ENCODE results near the gene MAEA.
A peak's percentile ranks its signal among the peaks of the same experiment; 100 is the strongest.
"Not testable (repeated sequence)": the region's sequence is repeated elsewhere in the genome, so short reads cannot be mapped to it uniquely, and the experiment has no call there.

MAEA gene

DNA sequence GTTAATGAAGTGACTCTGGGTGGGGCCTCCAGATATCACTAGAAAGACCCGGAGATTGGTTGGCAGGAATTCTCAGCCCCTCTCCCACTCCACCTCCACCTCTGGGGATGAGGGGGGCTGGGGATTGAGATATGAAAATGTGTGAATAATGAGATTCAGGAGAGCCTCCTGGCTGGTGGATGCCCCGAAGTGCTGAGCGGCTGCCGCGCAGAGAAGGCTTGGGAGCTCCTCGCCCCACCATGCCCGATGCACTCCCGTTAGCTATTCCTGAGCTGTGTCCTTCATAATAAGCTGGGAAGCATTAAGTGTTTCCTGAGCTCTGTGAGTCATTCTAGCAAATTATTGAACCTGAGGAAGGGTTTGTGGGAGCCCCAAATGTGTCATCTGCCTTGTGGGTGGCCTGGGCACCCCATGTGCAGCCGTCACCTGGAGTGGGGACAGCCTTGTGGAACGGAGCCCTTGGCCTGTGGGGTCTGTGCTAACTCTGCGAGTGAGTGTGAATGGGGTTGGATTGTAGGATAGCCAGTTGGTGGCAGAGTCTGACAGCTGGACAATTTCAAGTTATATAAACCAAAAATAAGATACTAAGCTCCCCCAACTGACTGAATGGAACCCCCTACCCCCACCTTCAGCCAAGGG is 4.4 kb upstream of the MAEA start:
- no peak for DNase-seq

DNA sequence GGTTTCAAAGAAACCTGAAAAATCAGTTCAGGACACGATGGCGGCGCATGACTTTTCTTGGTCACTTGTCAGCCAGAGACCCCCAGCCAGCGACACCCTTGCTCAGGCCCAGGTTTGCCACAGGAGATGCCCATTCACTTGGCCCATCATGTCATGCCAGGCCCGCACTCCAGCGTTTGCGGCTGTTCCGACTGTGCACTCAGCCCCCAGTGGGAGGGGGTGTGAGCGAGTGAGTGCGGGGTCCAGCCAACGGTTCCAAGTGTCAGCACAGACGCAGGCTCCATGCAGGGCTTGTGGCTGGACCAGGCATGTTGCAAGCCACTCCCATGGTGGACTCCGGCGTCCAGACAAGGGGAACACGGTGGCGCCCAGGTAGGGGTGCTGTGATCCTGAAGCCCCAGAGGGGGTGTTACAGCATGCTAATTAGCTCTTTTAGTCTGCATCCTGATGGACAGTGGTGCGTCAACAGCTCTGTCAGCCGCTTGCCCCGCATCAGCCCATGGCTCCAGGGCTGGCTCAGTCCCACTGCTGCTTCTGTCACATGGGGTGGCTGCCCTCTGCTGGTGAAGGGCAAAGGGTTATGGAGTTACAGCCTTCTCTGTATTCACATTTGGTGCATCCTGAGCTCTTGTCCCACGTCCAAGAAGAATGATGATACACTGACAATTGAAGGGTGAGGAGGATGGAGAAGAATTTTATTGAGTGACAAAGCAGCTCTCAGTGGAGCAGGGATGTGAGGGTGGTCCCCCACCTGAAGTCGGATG is 3.7 kb upstream of the MAEA start:
- DNase-seq, result no peak

DNA sequence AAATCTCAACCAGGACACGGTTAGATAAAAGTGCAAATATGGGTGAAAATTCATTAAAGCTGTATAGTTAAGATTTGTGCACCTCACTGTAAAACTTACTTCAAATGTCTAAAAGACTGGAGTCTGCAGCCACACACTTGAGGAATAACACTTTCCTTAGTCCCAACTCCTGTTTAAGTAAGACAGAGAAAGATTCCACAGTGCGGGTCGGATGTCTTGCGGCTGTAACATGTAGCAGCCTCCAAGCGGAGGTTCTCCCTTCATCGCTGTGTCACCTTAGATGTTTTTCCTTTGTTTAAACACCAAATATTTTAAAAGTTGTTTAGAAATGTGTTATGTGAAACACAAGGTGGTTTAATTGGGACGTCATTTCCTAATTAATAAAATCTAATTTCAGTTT is 905 bp upstream of the MAEA start:
- no peak for DNase-seq

DNA sequence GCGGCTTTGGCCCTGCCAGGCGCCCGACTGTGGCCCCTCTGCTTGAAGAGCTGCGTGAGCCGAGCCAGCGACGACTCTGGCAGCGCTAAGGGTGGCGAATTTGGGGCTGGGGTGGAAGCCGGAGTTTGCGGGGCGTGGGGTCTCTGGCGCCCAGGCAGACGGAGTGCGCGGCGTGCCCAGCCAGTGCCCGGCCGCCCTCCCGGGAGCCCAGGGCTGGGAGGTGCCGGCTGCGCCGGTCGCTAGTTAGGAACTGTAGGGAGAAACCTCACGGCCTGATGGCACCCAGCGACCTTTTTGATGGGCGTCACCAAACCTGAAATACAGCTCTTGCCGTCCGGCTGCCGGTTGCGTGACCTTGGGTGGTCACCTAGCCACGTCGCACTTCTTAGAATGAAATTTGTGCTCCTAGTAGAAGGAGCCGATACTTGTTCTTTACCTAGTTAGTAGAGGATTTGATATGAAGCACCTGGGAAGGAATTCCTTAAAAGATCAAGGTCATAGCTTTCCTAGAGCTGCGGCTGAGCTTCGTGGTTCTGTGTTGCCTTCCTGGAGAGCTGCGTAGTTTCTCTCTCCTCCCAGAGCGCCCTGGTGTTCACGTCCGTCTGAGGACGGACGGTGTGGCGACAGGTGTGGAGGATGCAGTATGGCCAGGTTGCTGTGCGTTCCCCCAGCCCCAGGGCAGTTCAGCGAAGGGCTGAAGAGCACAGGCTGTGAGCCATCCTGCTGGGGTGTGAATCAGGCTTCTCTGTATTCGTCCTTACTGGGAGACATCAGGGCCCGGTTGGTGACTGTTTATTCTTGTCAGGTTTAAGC is 680 bp downstream of the MAEA start:
- DNase-seq, result no peak

DNA sequence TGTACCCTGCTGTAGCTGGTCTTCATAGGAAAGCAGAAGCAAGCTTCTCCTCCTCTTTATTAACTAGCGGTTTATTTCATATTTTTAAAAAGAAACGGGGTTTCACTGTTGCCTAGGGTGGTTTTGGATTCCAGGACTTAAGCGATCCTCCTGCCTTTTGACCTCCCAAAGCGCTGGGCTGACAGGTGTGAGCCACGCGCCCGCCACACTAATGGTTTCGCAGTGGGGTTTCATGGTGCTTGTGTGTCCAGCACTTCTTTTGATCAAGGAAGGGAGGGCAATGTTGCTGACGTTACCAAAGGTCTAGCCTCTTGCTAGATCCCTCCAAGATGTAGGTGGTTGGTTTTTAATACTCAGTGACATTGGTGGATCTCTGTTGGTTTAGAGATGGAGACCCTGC is 1.4 kb downstream of the MAEA start:
- DNase-seq, result no peak

DNA sequence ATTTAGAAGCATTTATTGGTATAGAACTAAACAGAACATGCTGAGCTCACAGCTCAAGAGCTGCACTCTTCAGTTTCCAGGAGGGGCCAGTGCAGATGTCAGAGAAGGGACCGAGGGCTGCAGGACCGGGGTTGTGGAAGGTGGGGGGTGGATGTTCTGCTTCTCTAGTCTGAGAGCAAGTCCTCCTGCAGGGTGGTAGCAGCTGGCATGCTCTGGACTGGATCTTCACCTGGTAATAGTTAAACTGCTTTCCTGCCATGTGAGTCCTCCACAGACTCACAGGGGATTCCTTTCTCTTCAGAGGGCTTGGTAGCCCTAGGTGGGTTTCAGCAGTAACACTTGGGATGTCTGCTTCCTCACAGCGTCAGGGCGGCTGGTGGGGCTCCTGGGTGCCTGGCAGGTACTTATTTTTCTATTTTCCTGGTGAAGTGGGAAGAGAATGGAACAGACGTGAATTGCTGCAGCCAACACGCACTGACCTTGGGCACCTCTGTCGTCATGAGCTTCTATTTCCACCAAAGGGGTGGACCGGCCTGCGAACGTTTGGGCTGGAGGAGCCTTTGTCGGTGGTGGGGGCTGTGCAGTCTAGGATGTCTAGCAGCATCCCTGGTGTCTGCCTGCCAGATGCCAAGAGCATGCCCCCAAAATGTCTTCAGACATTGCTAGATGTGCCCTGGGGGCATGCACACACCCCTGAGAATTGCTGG is 2.5 kb downstream of the MAEA start:
- no peak for DNase-seq

DNA sequence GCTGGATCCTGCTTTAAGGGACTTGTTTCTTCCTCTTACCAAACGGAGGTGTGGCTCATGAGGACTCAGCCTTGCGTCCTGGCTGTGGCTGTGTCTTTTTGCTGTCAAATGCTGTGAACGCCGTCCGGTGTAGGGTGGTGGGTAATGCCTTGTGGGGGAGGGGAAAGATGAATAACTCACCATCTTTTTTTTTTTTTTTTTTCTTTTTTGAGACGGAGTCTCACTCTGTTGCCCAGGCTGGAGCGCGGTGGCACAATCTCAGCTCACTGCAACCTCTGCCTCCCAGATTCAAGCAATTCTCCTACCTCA is 3.0 kb downstream of the MAEA start:
- not testable (repeated sequence) for DNase-seq

DNA sequence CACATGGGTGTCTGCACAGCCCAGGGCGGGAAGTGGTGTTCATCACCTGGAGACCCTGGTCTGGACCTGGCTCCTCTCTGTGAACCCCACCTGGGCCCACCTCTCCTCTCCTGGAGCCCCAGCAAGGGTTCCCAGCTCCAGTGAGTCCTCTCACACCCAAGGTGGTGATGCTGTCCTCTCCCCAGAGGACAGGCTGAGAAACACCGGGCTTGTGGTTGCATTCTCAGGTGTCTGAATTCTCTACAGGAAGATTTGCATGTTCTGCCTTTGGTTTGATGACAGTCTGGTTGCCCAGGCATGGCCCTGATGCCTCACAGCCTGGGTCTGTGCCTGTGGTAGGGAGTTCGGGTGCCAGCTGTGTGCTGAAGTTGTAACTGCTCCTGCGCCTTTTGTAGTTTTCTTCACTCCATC is 3.8 kb downstream of the MAEA start:
- DNase-seq, result no peak

DNA sequence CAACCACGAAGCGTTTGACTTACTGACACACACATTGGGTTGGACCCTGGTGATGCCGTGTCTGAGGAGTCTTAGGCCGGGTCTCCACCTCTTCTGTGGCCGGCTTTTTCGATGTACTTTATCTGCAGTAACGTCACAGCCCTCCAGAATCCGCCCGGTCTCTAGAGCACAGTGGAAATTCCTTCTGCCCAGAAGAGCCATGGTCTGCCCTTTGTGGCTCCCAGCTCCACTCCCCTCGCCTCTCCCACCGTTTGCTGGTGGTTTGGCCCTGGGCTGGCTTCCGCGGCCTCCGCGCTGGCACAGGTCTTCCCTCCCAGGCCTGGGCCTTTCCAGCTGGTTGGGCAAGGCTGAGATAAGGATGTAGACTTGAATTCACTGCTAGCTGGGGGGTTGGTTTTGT is 4.3 kb downstream of the MAEA start:
- DNase-seq, result no peak

DNA sequence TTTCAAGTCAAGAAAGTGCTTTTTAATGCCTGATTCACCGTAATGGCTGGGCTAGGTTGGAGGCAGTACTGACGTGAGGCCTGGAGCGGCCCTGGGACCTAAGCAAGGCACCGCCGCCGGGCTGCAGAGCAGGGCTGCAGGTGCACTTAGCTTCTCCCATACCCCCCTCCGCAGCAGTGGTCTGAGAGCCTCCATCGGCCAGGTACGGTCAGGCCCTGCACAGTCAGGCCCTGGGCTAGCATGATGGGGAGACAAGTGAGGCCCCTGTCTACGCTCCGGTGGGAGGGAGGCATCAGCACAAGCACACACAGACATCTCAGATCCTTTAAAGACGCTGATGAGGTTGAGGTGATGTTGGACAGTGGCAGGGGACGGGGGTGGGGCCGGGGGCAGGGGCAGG is 4.7 kb downstream of the MAEA start:
- DNase-seq, result no peak

DNA sequence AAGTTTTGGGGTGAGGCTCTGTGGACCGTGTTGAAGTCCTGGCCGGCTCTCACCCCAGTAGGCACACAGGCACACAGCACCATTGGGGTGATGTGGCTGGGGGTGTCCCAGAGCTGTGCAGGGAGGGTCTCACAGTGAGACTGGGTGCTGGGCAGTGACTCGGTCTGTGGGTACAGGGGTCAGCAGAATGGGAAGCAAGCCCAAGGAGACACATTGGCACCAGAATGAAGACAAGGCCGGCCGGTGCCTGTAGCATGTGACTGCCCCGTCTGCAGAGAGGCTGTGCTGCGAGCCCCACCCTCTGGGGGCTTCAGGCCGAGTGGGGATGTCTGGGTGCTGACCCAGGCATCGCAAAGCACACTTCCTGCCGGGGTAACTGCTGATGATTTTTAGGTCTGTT is 5.2 kb downstream of the MAEA start:
- DNase-seq, result no peak

DNA sequence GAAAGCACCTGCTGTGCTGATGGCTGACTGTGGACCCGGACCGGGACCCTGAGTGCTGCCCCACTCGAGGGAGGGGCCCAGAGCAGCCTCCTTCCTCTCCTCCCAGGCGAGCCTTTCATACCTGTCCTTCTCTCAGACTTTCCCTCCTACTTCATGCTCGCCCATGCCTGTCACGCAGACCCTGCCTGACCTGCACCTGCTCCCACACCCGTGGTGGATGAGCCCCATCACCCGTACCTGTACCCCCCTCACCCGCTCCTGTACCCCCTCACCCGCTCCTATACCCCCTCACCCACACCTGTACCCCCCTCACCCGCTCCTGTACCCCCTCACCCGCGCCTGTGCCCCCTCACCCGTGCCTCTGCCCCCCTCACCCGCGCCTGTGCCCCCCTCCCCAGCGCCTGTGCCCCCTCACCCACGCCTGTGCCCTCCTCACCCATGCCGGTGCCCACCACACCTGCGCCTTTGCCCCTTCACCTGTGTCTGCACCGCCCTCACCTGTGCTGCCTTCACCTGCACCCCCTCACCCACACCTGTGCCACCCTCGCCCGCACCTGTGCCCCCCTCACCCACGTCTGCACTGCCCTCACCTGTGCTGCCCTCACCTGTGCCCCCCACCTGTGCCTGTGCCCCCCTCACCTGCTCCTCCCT is 5.8 kb downstream of the MAEA start:
- DNase-seq, result no peak

DNA sequence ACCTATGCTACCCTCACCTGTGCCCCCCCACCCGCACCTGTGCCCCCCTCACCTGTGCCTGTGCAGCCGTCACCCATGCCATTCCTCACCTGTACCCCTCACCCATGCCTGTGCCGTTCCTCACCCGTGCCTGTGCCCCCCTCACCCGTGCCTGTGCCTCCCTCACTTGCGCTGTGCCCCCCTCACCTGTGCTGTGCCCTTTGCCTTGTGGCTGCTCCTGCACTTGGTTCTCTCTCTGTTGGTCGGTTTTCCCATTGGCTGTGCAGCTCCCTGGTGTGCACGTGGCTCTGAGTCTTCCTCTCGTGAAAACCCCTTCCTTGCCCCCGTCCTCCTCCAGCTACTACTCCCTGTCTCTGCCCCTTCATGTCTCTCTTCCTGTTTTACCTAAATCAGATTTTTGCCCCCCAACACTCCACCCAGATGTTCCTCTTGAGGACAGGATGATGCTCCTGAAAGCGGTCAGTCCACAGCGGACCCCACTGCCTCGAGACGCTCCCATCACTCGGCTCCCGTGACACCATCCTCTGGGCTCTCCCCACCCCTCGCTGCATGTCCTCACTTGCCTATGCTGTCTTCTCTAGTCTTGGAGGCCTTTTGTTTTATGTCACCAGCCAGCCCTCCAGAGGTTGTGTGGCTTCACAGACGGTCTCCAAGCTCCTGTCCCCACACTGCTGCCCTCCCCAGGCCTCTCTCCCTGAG is 6.8 kb downstream of the MAEA start:
- DNase-seq, result no peak

DNA sequence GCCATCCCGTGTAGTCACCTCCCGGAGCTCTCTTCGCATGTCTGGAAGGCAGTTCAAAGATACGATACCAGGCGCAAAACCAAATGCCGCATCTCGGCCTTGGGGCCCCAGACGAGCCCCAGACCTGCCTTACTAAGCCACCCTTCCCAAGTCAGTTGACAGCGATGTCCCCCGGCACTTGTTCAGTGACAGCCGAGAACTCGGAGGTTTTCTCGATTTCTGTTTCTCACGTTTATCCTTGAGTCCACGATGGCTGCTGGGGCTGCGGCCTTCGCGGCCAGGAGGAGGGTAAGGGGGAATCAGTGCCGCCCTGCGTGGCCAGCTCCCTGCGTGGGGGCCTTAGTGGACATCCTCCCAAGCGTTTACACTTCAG is 7.3 kb downstream of the MAEA start:
- DNase-seq, result no peak

DNA sequence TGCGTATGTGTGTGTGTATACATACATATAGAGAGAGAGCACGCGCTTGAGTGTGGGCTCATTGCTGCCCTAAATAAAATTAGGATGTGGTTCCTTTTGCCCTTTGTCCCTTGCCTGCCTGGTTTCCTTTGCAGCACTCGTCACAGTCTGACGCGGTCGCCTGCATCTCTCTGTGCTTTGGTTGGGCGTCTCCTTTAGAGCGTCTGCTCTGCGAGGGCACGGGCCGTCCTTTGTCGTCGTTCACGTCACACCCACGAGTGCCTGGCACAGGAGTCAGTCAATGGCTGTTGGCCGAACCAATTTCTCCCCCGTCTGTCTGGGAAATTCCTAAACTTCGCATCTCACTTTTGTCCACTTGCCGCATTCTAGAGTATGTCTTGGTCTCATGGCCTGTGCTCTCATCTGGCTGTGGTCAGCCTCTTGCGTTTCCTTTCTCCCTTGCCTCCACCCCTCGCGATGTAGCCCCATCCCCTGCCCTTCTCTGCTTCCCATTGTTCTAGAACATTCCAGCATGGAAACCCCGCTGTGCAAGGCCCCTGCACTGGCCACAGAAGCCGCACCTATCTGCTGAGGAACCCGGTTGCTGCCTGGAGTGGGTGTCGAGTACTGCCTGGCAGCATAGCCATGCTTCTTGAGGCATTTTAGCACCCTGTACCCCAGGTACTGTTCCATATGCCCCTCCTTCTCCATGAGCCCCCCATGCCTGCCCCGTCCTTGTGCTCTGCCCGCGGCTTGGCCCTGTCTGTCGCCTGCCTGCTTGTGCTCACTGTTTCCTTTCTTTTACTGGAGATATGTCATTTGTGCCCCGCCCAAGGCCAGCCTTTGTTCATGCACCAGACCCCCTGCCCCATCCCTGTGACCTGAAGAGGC is 8.0 kb downstream of the MAEA start:
- DNase-seq, result no peak

DNA sequence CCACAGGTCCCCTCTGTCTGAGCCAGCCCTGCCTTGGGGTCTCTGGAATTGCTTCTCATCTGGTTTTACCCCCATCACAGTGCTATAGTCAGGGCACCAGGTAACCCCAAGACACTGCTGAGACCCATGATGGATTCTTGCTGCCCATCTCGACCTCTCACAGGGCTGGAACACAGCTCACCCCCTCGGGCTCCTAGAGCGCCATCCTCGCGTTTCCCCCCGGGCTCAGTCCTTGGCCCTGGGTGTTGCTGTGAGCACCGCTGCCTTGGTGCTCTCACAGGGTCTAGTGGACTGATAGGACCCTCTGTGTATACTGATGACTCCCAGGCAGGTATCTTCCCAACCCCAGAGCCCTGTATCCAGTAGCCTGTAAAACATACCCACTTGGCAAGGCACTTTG is 8.8 kb downstream of the MAEA start:
- DNase-seq, result no peak

DNA sequence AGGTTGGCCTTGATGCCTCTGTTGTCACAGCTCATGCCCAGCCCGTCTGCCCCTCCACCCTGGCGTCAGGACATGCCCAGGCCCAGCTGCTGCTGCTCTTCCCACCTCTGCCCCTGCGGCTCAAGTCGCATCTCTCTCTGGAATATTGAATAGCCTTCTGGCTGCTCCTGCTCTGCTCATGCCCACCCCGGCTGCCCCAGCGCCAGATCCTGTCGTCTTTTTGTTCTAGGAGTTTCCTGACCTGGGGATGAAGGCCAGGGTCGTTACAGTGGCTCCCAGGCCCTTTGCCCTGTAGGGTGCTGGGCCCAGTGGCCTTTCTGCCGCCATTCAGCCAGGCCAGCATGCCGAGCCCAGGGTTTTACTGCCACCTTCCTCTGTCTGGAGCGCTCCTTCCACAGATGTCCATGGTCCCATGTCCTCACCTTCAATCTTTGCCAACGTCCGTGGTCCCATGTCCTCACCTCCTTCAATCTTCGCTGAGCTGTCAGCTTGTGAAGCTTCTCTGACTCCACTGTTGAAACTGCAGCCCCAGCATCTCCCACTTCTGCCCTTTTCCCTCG is 9.7 kb downstream of the MAEA start:
- no peak for DNase-seq

DNA sequence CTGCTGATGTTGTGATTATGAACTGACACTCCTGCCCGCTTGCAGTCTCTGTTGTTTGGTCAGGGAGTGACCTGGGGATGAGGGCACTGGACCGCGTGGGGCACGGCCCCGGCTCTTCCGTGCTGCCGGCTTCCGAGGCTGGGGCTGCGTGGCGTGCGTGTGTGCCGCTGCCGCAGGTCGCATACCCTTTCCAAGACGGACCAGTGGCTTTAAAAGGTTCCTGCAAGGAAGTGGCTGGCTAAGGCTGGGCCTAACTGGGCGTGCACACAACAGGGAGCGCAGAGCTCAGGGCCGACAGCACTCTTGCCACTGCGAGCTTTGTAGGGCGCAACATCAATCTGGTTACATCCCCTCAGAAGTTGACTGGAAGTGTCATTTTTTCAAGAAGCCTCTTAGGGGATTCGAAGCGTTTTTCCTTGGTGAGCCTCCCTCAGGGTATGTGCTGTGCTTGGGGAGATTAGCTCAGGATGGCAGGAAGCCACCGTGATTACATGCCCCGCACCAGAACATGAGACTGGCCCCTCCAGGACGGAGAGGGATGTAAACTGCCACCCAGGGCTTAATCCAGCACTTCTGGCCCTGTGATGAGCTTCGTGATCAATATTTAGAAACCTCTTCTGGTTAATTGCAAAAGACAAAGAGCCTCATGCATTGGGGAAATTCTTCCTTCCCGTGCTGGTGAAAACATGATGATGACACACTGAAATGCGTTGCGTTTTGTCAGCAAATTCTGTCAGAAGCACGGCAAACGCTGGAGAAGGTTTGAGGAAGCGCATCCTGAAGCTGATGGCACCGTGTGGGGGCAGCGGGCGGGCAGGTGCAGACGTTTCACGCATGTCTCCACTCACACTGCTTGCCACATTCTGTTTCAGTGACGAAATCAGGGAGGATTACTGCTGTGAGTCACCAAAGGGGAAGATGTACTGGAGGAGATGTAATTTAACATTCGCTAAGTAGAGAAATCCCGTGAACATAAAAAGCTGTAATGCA is 11.1 kb downstream of the MAEA start:
- peak; percentile 58 for DNase-seq

DNA sequence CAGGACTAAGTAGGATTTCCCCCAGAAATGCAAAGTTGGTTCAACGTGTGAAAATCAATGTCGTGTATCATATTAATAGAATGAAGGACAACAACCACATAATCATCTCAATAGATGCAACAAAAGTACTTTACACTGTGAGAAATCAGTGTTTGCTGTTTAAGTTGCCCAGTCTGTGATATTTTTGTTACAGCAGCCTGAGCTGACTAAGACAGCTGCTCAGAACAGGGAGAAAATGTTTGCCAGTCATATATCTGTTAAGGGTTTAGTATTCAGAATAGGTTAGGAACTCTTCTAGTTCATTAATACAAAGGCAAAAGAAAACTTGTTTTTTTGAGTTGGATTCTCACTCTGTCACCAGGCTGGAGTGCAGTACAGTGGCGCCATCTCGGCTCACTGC is 12.5 kb downstream of the MAEA start:
- DNase-seq, result no peak

DNA sequence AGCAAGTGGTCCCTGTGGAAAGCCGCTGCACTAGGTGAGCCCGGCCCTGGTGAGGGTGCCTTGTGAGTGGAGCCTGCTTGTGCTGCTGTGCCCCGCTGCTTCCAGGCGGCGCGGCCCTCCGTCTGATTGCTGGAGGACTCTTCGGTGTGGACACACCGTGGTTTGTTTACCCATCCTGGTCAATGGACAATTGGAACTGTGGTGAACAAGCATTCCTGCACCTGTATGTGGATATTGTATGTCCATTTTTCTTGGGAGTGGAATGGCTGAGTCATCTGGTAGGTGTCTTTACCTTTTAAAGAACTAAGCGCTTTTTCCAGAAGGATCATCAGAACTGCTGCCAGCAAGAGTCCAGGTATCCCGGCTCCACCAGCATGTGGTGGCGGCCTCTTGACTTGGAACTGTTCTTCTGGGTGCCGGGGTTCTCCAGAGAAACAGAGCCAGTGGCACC is 15.6 kb downstream of the MAEA start:
- no peak for DNase-seq

Measured in T1000 (cell line).